K562 (cell line): ENCODE results near the gene PEX10. TPM values are rescaled to one million over a fixed set of nuclear protein-coding genes. Genes with fewer than 3 reads are reported as not detected.
A peak's percentile ranks its signal among the peaks of the same experiment; 100 is the strongest.

ENCODE experiments used
- C11orf30 ChIP-seq: fragments of 450-650 bp; IDR thresholded peaks from 2 replicates; pipeline ENCODE4 v1.6.1; 2016; ENCODE audit warnings: low read depth, mild to moderate bottlenecking
- CHD2 ChIP-seq: IDR thresholded peaks from 2 replicates; pipeline ENCODE4 v1.6.1; 2011; ENCODE audit warnings: low read depth, low read length
- ELF4 ChIP-seq: fragments of 450-650 bp; formaldehyde crosslinking; IDR thresholded peaks from 2 replicates; pipeline ENCODE4 v1.4.0; 2022; ENCODE audit warnings: missing genetic modification characterization
- FOXP1 ChIP-seq: sonication (generic); formaldehyde crosslinking; IDR thresholded peaks from 2 replicates; pipeline ENCODE4 v1.8.0; 2022; ENCODE audit warnings: mild to moderate bottlenecking, missing genetic modification reagents
- HCFC1 ChIP-seq: IDR thresholded peaks from 2 replicates; pipeline ENCODE4 v1.6.1; 2012; ENCODE audit warnings: low read depth, low read length, improper control_type of control experiment
- HDAC3 ChIP-seq: fragments of 450-650 bp; IDR thresholded peaks from 2 replicates; pipeline ENCODE4 v1.6.1; 2018; ENCODE audit warnings: borderline replicate concordance, mild to moderate bottlenecking, moderate library complexity; ENCODE audit not compliant: partially characterized antibody
- HDAC6 ChIP-seq: IDR thresholded peaks from 2 replicates; pipeline ENCODE4 v1.6.1; 2012; ENCODE audit warnings: low read depth, mild to moderate bottlenecking, control low read depth, inconsistent platforms, low read length, moderate library complexity
- IRF9 ChIP-seq: fragments of 450-650 bp; IDR thresholded peaks from 2 replicates; pipeline ENCODE4 v1.6.1; 2016; ENCODE audit warnings: missing biosample characterization, missing genetic modification characterization
- JUND ChIP-seq, 2 experiments: IDR thresholded peaks; 2 replicates in 1 of 2; 3 replicates in 1 of 2; pipeline ENCODE4 v1.6.1; 2011; ENCODE audit warnings: borderline replicate concordance in 2 of 2, low read depth in 2 of 2, low read length in 2 of 2, improper control_type of control experiment in 1 of 2, missing biosample characterization in 1 of 2, missing genetic modification characterization in 1 of 2, missing genetic modification reagents in 1 of 2
- MEF2A ChIP-seq: IDR thresholded peaks from 2 replicates; pipeline ENCODE4 v1.6.1; 2011; ENCODE audit warnings: low read depth, mild to moderate bottlenecking, low read length, moderate library complexity; ENCODE audit not compliant: control insufficient read depth
- MLX ChIP-seq, 2 experiments: fragments of 450-650 bp in 1 of 2; sonication (generic) in 1 of 2; formaldehyde crosslinking; conservative IDR thresholded peaks; 2 replicates each; pipeline versions ENCODE4 v1.4.0 to v1.8.1; 2020 to 2022; ENCODE audit warnings: mild to moderate bottlenecking in 1 of 2, missing genetic modification reagents in 1 of 2
- NCOR1 ChIP-seq: fragments of 450-650 bp; IDR thresholded peaks from 2 replicates; pipeline ENCODE4 v1.6.1; 2016; ENCODE audit warnings: mild to moderate bottlenecking, moderate library complexity
- TCF3 ChIP-seq: sonication (generic); formaldehyde crosslinking; IDR thresholded peaks from 2 replicates; pipeline ENCODE4 v1.4.0; 2020; ENCODE audit warnings: mild to moderate bottlenecking, missing genetic modification reagents
- TFAM ChIP-seq: fragments of 250-450 bp; sonication (Bioruptor Pico); conservative IDR thresholded peaks from 2 replicates; pipeline ENCODE4 v1.5.0; 2021; ENCODE audit warnings: mild to moderate bottlenecking, moderate library complexity
- TRIM24 ChIP-seq, 2 experiments: fragments of 450-650 bp; IDR thresholded peaks; 2 replicates each; pipeline ENCODE4 v1.6.1; 2016
- ZNF133 ChIP-seq: fragments of 250-450 bp; sonication (Bioruptor Pico); IDR thresholded peaks from 2 replicates; pipeline ENCODE4 v1.4.0; 2020; ENCODE audit warnings: mild to moderate bottlenecking
- ZNF217 ChIP-seq: sonication (generic); formaldehyde crosslinking; IDR thresholded peaks from 2 replicates; pipeline ENCODE4 v1.8.0; 2022; ENCODE audit warnings: mild to moderate bottlenecking, missing genetic modification reagents
- ZNF449 ChIP-seq: fragments of 250-450 bp; sonication (Bioruptor Pico); IDR thresholded peaks from 2 replicates; pipeline ENCODE4 v1.8.0; 2022; ENCODE audit warnings: moderate library complexity, mild to moderate bottlenecking, inconsistent platforms
- ZNF75A ChIP-seq: fragments of 450-650 bp; formaldehyde crosslinking; IDR thresholded peaks from 2 replicates; pipeline ENCODE4 v1.4.0; 2020; ENCODE audit warnings: mild to moderate bottlenecking
- polyA plus RNA-seq, 8 experiments: library from polyadenylated mRNA; depleted of rRNA in 4 of 8; stranded (reverse) in 5 of 8; unstranded in 3 of 8; fragments of >200 nt; fragmentation: Nextera tagmentation in 2 of 8; fragmentation: Illumina TruSeq in 1 of 8; extraction: Ambion mirVana in 2 of 8; extraction: Trizol in 1 of 8; gene quantifications; 2 replicates each; pipeline versions ENCODE4 v1.2.1 to v1.2.3, GENCODE V29; 2011 to 2014; ENCODE audit warnings: inconsistent platforms in 1 of 8, missing spikeins in 1 of 8
- total RNA-seq, 7 experiments: library from RNA; depleted of rRNA in 6 of 7; stranded (reverse); fragments of >200 nt in 6 of 7; fragmentation: Illumina TruSeq in 2 of 7; extraction: Trizol in 2 of 7; gene quantifications; 2 replicates each; pipeline versions ENCODE4 v1.2.1 to v1.2.3, GENCODE V29; 2011 to 2021; ENCODE audit warnings: low replicate concordance in 1 of 7
- TF ChIP-seq, protein P1 (sequence below), 3 experiments: IDR thresholded peaks in 2 of 3; conservative IDR thresholded peaks in 1 of 3; 2 replicates each; pipeline ENCODE4 v1.5.1; 2011 to 2012; ENCODE audit warnings: low read length in 3 of 3, mild to moderate bottlenecking in 3 of 3, control low read depth in 2 of 3, improper control_type of control experiment in 1 of 3, inconsistent platforms in 1 of 3, low read depth in 1 of 3, mixed read lengths in 1 of 3, moderate library complexity in 1 of 3; ENCODE audit not compliant: insufficient read depth in 2 of 3
- TF ChIP-seq, protein P2 (sequence below): fragments of 250-450 bp; sonication (Bioruptor Pico); IDR thresholded peaks from 2 replicates; pipeline ENCODE4 v1.4.0; 2020; ENCODE audit warnings: borderline replicate concordance

The PEX10 gene
- total and polyA plus RNA-seq, 9 of the 15 experiments (the other 6 are each of a cell fraction or from before 2014, with no cell fraction given): 0.03 to 26.2 (median 8.7) TPM

DNA sequence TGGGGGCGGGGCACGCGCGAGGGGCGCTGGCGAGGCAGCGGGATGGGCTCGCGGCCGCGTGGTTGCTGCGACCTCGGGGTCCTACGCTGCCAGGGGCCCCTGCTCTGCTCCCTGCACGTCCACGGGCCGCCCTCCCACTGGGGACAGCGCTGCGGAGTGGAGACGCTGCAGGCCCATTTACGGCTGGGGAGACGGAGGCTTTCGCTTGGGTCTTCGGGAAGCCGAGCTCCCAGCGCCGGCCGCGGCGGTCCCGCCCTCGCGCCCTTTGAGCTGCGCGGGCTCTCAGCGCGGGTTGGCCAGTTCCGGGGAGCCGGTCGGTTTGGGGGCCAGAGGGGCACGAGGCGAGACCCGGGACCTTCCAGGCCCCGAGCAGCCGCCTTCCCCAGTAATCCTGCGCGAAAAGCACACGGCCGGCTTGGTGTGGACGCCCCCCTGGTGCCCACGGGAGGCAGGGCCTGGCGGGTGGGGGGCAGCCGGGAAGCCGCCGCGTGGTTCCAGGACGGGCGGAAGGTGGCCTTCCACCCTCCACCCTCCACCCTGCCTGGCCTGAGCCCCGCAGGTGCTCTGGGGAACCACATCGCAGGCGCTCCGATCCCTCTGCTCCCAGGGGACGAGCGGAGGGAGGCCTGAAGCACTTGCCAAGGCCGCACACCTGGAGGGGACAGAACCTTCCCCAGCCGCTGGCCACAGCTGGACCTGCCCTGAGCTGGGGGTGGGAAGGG lies 570 bp upstream of the PEX10 start (continued):
- TF ChIP-seq, protein P1, sequence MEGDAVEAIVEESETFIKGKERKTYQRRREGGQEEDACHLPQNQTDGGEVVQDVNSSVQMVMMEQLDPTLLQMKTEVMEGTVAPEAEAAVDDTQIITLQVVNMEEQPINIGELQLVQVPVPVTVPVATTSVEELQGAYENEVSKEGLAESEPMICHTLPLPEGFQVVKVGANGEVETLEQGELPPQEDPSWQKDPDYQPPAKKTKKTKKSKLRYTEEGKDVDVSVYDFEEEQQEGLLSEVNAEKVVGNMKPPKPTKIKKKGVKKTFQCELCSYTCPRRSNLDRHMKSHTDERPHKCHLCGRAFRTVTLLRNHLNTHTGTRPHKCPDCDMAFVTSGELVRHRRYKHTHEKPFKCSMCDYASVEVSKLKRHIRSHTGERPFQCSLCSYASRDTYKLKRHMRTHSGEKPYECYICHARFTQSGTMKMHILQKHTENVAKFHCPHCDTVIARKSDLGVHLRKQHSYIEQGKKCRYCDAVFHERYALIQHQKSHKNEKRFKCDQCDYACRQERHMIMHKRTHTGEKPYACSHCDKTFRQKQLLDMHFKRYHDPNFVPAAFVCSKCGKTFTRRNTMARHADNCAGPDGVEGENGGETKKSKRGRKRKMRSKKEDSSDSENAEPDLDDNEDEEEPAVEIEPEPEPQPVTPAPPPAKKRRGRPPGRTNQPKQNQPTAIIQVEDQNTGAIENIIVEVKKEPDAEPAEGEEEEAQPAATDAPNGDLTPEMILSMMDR (IDR thresholded peaks at IDR 0.05 in 2 of 3, conservative IDR thresholded peaks at IDR 0.05 in 1 of 3; ENCODE audit: insufficient read depth in 2 of 3, low read depth in 1 of 3, low read length in 3 of 3): 0 out of 6 replicates have a peak, but pooled peaks of 1 of the 3 experiments have one; percentile 4
- no peak for TF ChIP-seq ELF4 (CRISPR knock-in tag)
- TF ChIP-seq TFAM (CRISPR knock-in tag): no peak
- TF ChIP-seq HDAC6: no peak
- TF ChIP-seq JUND (IDR thresholded peaks at IDR 0.05; ENCODE audit: borderline replicate concordance, low read depth, low read length): no peak
- no peak for TF ChIP-seq JUND (tag; IDR thresholded peaks at IDR 0.05; ENCODE audit: borderline replicate concordance, low read depth, low read length)
- no peak for TF ChIP-seq HCFC1
- no peak for TF ChIP-seq HDAC3
- no peak for TF ChIP-seq ZNF217 (CRISPR knock-in tag)
- TF ChIP-seq ZNF133 (CRISPR knock-in tag): no peak
- no peak for TF ChIP-seq MEF2A
- TF ChIP-seq TRIM24 (IDR thresholded peaks at IDR 0.05): no peak
- peak; percentile 54; the same call in 1 of the 2 replicates for TF ChIP-seq CHD2
- no peak for TF ChIP-seq IRF9
- TF ChIP-seq, protein P2, sequence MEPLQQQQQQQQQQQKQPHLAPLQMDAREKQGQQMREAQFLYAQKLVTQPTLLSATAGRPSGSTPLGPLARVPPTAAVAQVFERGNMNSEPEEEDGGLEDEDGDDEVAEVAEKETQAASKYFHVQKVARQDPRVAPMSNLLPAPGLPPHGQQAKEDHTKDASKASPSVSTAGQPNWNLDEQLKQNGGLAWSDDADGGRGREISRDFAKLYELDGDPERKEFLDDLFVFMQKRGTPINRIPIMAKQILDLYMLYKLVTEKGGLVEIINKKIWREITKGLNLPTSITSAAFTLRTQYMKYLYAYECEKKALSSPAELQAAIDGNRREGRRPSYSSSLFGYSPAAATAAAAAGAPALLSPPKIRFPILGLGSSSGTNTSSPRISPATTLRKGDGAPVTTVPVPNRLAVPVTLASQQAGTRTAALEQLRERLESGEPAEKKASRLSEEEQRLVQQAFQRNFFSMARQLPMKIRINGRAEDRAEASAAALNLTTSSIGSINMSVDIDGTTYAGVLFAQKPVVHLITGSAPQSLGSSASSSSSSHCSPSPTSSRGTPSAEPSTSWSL: 0 out of 2 replicates have a peak, but pooled peaks have one; percentile 55
- TF ChIP-seq TCF3: no peak
- TF ChIP-seq NCOR1: no peak
- no peak for TF ChIP-seq MLX (CRISPR knock-in tag; conservative IDR thresholded peaks at IDR 0.05)
- TF ChIP-seq FOXP1 (CRISPR knock-in tag): peak; percentile 56; the same call in 1 of the 2 replicates
- TF ChIP-seq ZNF449 (CRISPR knock-in tag): no peak
- TF ChIP-seq C11orf30: no peak
- no peak for TF ChIP-seq ZNF75A (CRISPR knock-in tag)
